ENCODE data around the gene ZNF263. TPM values are rescaled to one million over a fixed set of nuclear protein-coding genes. Genes with fewer than 3 reads are reported as not detected.
A peak's percentile ranks its signal among the peaks of the same experiment; 100 is the strongest.

Gene ZNF263
- 10 to 100 TPM; 24.3 to 25.0 TPM for total RNA-seq

DNA sequence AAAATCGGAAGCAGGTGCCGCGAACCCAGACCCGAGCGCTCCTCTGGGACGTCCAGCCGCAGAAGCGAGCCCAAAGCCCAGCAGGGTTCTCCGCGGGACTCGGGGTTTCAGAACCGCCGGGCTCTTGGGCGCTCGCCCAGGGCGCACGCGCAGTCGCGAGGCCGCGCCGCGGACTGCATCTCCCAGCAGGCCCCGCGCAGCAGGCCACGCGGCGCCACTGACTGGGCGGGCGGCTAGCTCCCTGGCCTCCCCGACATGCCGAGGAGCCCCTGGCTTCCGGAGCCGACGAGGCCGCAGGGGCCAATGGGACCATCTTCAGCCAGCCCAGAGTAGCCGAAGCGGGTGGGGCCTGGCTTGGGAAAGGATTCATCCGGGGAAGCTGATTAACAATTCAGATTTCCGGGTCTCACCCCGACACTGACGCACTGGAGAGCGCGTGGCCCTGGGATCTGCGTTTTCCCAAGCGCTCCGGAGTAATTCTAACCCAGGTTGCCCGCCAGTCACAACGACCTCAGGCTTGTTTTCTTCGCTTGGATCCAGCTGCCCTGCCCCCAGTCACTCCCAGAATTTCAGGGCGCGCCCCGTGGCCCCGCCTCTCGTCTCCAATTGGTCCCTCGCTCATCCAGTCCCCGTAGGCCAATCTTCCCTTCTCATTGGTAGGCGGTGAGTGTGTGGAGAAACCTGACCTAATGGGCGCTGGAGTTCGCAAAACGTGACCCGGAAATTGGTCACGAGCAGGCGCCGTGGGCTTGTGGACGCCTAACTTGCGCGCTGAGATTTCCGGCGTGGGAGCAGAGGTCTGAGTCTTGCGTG lies at the start of gene ZNF263:
TSS of gene ZNF263 (plus strand) at position 762 of the 813 bp plus-strand sequence. CDS start 328 bp downstream, outside the sequence.
- ChIA-PET CTCF (interaction anchor here (0.9 to 2.4 kb wide), 10 partner anchors 16 to 255 kb away, joined by 3 to 12 read pairs (median 4); partner anchors contain the start of genes TIGD7 and ZNF75A), POLR2A (interaction anchor here (0.7 to 3.4 kb wide), 27 partner anchors 10 to 434 kb away, joined by 3 to 24 read pairs (median 4); partner anchors contain the start of genes CLUAP1, NAA60, OR1F1 and TRAP1)
- H3K27me3 Mint-ChIP-seq (ENCODE audit: low read depth), result no peaks in the 10 kb centered on the region
- H3K4me3 Mint-ChIP-seq, result peak within 1 kb of the TSS; percentile 88
- peak within 1 kb of the TSS; percentile 97 for H3K27ac Mint-ChIP-seq
- H3K4me1 Mint-ChIP-seq (ENCODE audit: low read depth), result peaks cover 40% of the 10 kb centered on the region
- peaks cover 17% of the 10 kb centered on the region for H3K9me3 Mint-ChIP-seq (ENCODE audit: insufficient read depth)
- peak; percentile 95 for DNase-seq
- ATAC-seq, result peak; percentile 90
- peaks cover 41% of the 10 kb centered on the region for H3K36me3 Mint-ChIP-seq (ENCODE audit: low read depth)

DNA sequence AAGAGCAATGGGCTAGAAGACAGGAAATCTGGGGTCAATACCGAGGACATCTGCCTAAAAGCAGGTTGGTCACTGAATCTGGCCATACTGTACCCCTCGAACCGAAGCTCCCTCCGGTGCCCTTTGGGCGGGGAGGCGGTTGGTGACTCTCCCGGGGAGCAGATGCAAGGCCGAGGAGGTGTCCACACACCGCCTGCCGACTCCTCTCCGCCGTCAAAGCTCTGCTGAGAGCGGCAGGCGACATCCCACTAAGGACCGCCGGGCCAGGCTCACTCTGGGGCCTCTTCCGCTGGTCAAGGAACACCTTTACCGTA lies 48.8 kb upstream of the ZNF263 start:
- peak overlapping the region; percentile 99 for H3K27ac Mint-ChIP-seq
- no peaks in the 10 kb centered on the region for H3K27me3 Mint-ChIP-seq (ENCODE audit: low read depth)
- no peak for ATAC-seq
- ChIA-PET CTCF (interaction anchor here (0.8 to 1.3 kb wide), 5 partner anchors 9 to 51 kb away, joined by 3 to 4 read pairs (median 3); no protein-coding TSS in a partner anchor), POLR2A (interaction anchor here (0.7 to 2.4 kb wide), 17 partner anchors 14 to 223 kb away, joined by 3 to 16 read pairs (median 4); partner anchors contain the start of genes OR1F1, TIGD7 and ZNF75A)
- peak overlapping the region; percentile 90 for H3K4me3 Mint-ChIP-seq
- peaks cover 34% of the 10 kb centered on the region for H3K4me1 Mint-ChIP-seq (ENCODE audit: low read depth)
- H3K36me3 Mint-ChIP-seq (ENCODE audit: low read depth), result peaks cover 50% of the 10 kb centered on the region
- DNase-seq, result no peak
- H3K9me3 Mint-ChIP-seq (ENCODE audit: insufficient read depth), result peaks cover 23% of the 10 kb centered on the region

GRCh38 chr16:3234857-3235561 lies 48.3 kb upstream of the ZNF263 start, which contains the start of gene ZNF200:
Gene ZNF200 (minus strand): TSS chr16:3235158. CDS start chr16:3233755, 1,403 bp downstream.
- peak within 1 kb of the TSS; percentile 90 for H3K4me3 Mint-ChIP-seq
- CTCF ChIA-PET, result interaction anchor here (0.8 to 1.3 kb wide), 4 partner anchors 10 to 51 kb away, joined by 3 to 4 read pairs (median 3); no protein-coding TSS in a partner anchor
- peaks cover 21% of the 10 kb centered on the region for H3K9me3 Mint-ChIP-seq (ENCODE audit: insufficient read depth)
- POLR2A ChIA-PET, result interaction anchor here (0.6 to 2.4 kb wide), 20 partner anchors 15 to 222 kb away, joined by 3 to 16 read pairs (median 4); partner anchors contain the start of genes OR1F1, TIGD7 and ZNF75A
- peaks cover 46% of the 10 kb centered on the region for H3K36me3 Mint-ChIP-seq (ENCODE audit: low read depth)
- H3K4me1 Mint-ChIP-seq (ENCODE audit: low read depth), result peaks cover 34% of the 10 kb centered on the region
- DNase-seq (peak; percentile 97), ATAC-seq (peak; percentile 93)
- H3K27me3 Mint-ChIP-seq (ENCODE audit: low read depth), result no peaks in the 10 kb centered on the region
- peak within 1 kb of the TSS; percentile 99 for H3K27ac Mint-ChIP-seq

DNA sequence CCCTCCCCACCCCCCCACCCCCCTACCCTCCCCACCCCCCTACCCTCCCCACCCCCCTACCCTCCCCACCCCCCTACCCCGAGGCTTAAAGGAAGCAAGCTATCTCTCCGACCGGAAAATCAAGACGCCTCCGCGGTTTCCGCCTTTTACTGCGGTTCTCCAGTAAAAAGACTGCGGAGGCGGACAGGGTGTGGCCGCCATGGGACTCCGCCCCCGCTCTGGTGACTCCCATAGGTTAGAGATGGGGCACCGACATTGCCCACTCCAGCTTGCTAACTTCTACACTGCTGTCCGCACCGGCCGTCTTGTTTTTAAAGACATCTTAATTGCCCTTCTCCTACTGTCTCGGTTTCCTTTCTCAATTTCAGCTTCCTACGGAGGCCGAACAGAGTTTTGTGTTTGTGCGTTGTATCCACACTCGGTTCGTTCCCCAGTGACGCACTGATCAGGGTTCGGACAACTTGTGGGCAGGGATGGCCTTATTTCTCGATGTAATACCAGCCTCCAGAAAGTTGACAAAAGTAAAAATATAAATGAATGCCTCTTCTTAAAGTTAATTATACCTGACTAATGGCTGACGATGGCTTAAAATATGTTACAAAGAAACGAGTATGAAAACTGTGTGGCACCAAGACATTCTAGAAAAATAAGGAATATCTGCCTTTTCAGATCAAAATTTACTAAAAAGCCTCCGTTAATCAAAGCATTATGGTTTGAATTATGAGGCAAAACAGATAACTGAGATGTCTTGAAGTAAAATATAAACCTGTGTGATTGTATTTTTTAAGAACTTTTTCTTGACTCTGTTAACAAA lies 47.2 kb upstream of the ZNF263 start:
- DNase-seq (peak; percentile 75), ATAC-seq (no peak)
- Mint-ChIP-seq H3K9me3 (ENCODE audit: insufficient read depth) (peaks cover 13% of the 10 kb centered on the region), H3K4me3 (peak overlapping the region; percentile 65), H3K27ac (peak overlapping the region; percentile 84), H3K36me3 (ENCODE audit: low read depth) (peaks cover 36% of the 10 kb centered on the region), H3K27me3 (ENCODE audit: low read depth) (no peaks in the 10 kb centered on the region), H3K4me1 (ENCODE audit: low read depth) (peaks cover 34% of the 10 kb centered on the region)
- POLR2A ChIA-PET, result interaction anchor here (1.2 to 2.4 kb wide), 5 partner anchors 32 to 78 kb away, joined by 4 to 10 read pairs (median 5); partner anchors contain the start of gene OR1F1
- CTCF ChIA-PET, result no interaction called here

GRCh38 chr16:3241761-3242160 lies 41.5 kb upstream of the ZNF263 start:
- Mint-ChIP-seq H3K4me3 (no peak overlapping the region), H3K27ac (no peak overlapping the region), H3K27me3 (ENCODE audit: low read depth) (no peaks in the 10 kb centered on the region), H3K4me1 (ENCODE audit: low read depth) (no peaks in the 10 kb centered on the region), H3K36me3 (ENCODE audit: low read depth) (peaks cover 2% of the 10 kb centered on the region), H3K9me3 (ENCODE audit: insufficient read depth) (peaks cover 3% of the 10 kb centered on the region)
- CTCF ChIA-PET, result no interaction called here
- ATAC-seq (no peak), DNase-seq (no peak)
- POLR2A ChIA-PET, result no interaction called here

- H3K9me3 Mint-ChIP-seq (ENCODE audit: insufficient read depth), result no peaks in the 10 kb centered on the region
- CTCF ChIA-PET, result no interaction called here
Measured at GRCh38 chr16:3242709-3243108, 40.6 kb upstream of the ZNF263 start.

GRCh38 chr16:3243882-3244281 lies 39.4 kb upstream of the ZNF263 start:
- no peak overlapping the region for H3K4me3 Mint-ChIP-seq
- H3K9me3 Mint-ChIP-seq (ENCODE audit: insufficient read depth), result no peaks in the 10 kb centered on the region
- no peak for ATAC-seq
- ChIA-PET POLR2A (interaction anchor here (0.6 kb wide), 1 partner anchor 1213 kb away, joined by 3 read pairs; no protein-coding TSS in a partner anchor), CTCF (no interaction called here)
- no peaks in the 10 kb centered on the region for H3K36me3 Mint-ChIP-seq (ENCODE audit: low read depth)
- H3K27me3 Mint-ChIP-seq (ENCODE audit: low read depth), result no peaks in the 10 kb centered on the region
- no peak overlapping the region for H3K27ac Mint-ChIP-seq
- no peak for DNase-seq
- H3K4me1 Mint-ChIP-seq (ENCODE audit: low read depth), result peaks cover 2% of the 10 kb centered on the region

More at GRCh38 chr16:3242709-3243108, 40.6 kb upstream of the ZNF263 start:
- no peak for ATAC-seq
- Mint-ChIP-seq H3K27ac (no peak overlapping the region), H3K4me3 (no peak overlapping the region), H3K4me1 (ENCODE audit: low read depth) (peaks cover 2% of the 10 kb centered on the region), H3K36me3 (ENCODE audit: low read depth) (no peaks in the 10 kb centered on the region), H3K27me3 (ENCODE audit: low read depth) (no peaks in the 10 kb centered on the region)
- POLR2A ChIA-PET, result no interaction called here
- DNase-seq, result no peak

DNA sequence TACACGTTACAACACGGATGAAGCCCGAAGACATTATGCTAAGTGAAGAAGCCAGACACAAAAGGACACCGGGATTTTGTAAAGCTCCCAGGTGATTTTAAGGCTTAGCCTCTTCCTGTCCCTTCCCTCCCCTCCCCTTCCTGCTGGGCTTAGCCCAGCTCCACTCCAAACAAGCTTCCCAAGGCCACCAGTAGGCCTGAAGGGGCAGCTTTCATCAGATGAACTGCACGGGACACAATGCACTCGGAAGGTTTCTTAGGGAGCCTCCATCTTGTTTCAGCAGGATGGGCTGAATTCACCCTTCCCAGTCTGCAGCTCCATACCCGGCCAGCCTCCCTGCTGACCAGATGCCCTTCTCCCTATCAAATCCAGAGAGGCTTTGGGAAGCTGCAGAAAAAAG lies 37.3 kb upstream of the ZNF263 start:
- POLR2A ChIA-PET, result no interaction called here
- DNase-seq (no peak), ATAC-seq (no peak)
- Mint-ChIP-seq H3K36me3 (ENCODE audit: low read depth) (no peaks in the 10 kb centered on the region), H3K9me3 (ENCODE audit: insufficient read depth) (no peaks in the 10 kb centered on the region), H3K27me3 (ENCODE audit: low read depth) (no peaks in the 10 kb centered on the region), H3K4me1 (ENCODE audit: low read depth) (peaks cover 2% of the 10 kb centered on the region), H3K27ac (no peak overlapping the region), H3K4me3 (no peak overlapping the region)
- CTCF ChIA-PET, result no interaction called here

- no peak for DNase-seq
- no peaks in the 10 kb centered on the region for H3K27me3 Mint-ChIP-seq (ENCODE audit: low read depth)
- H3K36me3 Mint-ChIP-seq (ENCODE audit: low read depth), result no peaks in the 10 kb centered on the region
- ATAC-seq, result no peak
- no peaks in the 10 kb centered on the region for H3K9me3 Mint-ChIP-seq (ENCODE audit: insufficient read depth)
- POLR2A ChIA-PET, result no interaction called here
- no peak overlapping the region for H3K4me3 Mint-ChIP-seq
- CTCF ChIA-PET, result interaction anchor here (1.5 kb wide), 1 partner anchor 9 kb away, joined by 3 read pairs; the partner anchor contains the start of gene MEFV
- H3K4me1 Mint-ChIP-seq (ENCODE audit: low read depth), result peaks cover 2% of the 10 kb centered on the region
- no peak overlapping the region for H3K27ac Mint-ChIP-seq
Measured at GRCh38 chr16:3246876-3247275, 36.4 kb upstream of the ZNF263 start.

- no peak for DNase-seq
- no peak overlapping the region for H3K4me3 Mint-ChIP-seq
- CTCF ChIA-PET, result no interaction called here
- peaks cover 2% of the 10 kb centered on the region for H3K4me1 Mint-ChIP-seq (ENCODE audit: low read depth)
- no peaks in the 10 kb centered on the region for H3K36me3 Mint-ChIP-seq (ENCODE audit: low read depth)
- ATAC-seq, result no peak
- no peaks in the 10 kb centered on the region for H3K9me3 Mint-ChIP-seq (ENCODE audit: insufficient read depth)
- POLR2A ChIA-PET, result interaction anchor here (1.5 kb wide), 1 partner anchor 16 kb away, joined by 4 read pairs; no protein-coding TSS in a partner anchor
- no peaks in the 10 kb centered on the region for H3K27me3 Mint-ChIP-seq (ENCODE audit: low read depth)
- H3K27ac Mint-ChIP-seq, result no peak overlapping the region
Measured at GRCh38 chr16:3248596-3248995, 34.7 kb upstream of the ZNF263 start.

DNA sequence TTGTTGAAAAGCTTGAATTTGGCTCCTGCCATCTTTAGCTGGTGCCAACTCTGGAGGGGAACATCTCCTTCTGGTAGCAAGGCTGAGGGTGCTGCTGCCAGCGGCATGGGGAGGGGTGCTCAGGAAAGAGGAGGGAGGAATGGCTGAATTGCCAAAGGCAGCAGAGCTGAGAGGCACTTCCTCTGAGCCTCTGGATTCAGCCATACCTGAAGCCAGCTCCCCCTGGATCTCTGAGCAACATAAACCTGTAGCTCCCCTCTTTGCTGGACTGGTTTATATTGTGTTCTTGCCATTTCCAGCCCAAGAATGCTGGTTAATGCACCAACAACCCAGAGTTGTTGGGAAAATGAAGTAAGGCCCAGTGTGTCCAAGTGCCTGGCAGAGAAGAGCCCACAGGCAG lies 34.3 kb upstream of the ZNF263 start:
- Mint-ChIP-seq H3K27me3 (ENCODE audit: low read depth) (no peaks in the 10 kb centered on the region), H3K9me3 (ENCODE audit: insufficient read depth) (no peaks in the 10 kb centered on the region), H3K36me3 (ENCODE audit: low read depth) (no peaks in the 10 kb centered on the region), H3K27ac (no peak overlapping the region), H3K4me1 (ENCODE audit: low read depth) (peaks cover 2% of the 10 kb centered on the region), H3K4me3 (no peak overlapping the region)
- no peak for ATAC-seq
- CTCF ChIA-PET, result no interaction called here
- DNase-seq, result no peak
- POLR2A ChIA-PET, result interaction anchor here (1.5 kb wide), 1 partner anchor 16 kb away, joined by 4 read pairs; no protein-coding TSS in a partner anchor

Measured in activated CD8-positive, alpha-beta T cell treated with anti-CD3 and anti-CD28 coated beads, Interleukin-2, amount 10 ng/mL, durations not matched to agents 7 days and 5 days (primary cell).